ENCODE data around the gene RPN1.

Gene RPN1

DNA sequence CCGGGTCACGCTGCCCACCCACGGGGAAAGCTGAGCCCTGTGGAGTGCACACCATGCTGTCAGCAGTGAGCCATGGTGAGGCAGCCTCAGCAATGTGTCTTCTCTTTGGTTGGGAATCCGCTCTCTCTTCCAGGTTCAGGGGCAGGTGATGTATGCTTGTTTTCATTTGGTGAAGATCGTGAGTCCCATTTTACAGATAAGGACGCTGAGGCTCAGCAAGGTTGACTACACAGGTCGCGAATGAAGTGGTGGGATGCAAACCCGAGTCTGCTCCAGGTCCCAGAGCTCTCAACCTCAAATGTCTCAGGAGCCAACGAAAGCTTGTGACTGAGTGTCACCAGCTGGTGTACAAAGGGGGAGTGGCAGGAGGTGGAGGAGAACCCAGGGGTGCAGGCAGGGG lies 74.3 kb downstream of the RPN1 start:
- DNase-seq: no peak

GRCh38 chr3:128575777-128576176 lies 74.8 kb downstream of the RPN1 start:
- no peak for DNase-seq

GRCh38 chr3:128573707-128574162 lies 76.9 kb downstream of the RPN1 start:
- no peak for DNase-seq

GRCh38 chr3:128573160-128573559 lies 77.5 kb downstream of the RPN1 start:
- no peak for DNase-seq

DNA sequence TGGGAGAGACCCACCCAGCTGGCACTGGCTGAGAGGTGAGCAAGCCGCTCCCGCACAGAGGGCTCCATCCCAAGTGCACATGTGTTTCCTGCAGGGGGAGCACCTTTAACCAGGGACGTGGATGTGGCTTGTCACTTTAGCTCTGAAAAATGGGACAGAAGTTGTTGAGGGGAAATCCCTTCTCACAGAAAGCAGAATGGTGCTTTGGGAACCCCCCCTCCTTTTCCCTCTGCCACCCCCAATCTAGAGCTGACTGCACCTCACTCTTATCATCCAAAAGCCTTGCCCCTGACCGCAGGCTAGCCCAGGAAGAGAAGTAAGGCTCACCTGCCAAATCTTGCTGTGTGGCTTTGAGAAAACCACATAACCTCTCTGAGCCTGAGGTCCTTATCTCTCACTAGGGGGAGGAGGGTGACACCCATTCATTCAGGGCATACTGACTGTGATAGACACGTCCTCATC lies 77.9 kb downstream of the RPN1 start:
- DNase-seq: peak; percentile 15 to 31

- DNase-seq: no peak
Measured at GRCh38 chr3:128572013-128572412, 78.6 kb downstream of the RPN1 start.

All from inflammatory macrophage treated with lipopolysaccharide for 1 hour (primary cell).